Brain microvascular endothelial cell (primary cell): ENCODE results near the gene TMPRSS11F.

Experiments used
- DNase-seq: peaks from one replicate; pipeline ENCODE4 v3.0.0-alpha.2; 2020
- H3K27ac ChIP-seq: fragments of 250-450 bp; sonication (Bioruptor Pico); 2 replicates; pipeline ENCODE4 v1.5.1; 2020; ENCODE audit warnings: mild to moderate bottlenecking, moderate library complexity
- H3K27me3 ChIP-seq: fragments of 250-450 bp; sonication (Bioruptor Pico); replicated peaks from 2 replicates; pipeline ENCODE4 v1.5.1; 2020; ENCODE audit warnings: mild to moderate bottlenecking
- H3K36me3 ChIP-seq: fragments of 250-450 bp; sonication (Bioruptor Pico); replicated peaks from 2 replicates; pipeline ENCODE4 v1.5.1; 2020; ENCODE audit warnings: mild to moderate bottlenecking
- H3K4me3 ChIP-seq: 2 replicates; pipeline ENCODE4 v1.5.1; 2011; ENCODE audit warnings: low read depth, mild to moderate bottlenecking, control low read depth, low read length, moderate library complexity
- in situ Hi-C: cut with HindIII; loops from 2 replicates; pipeline ENCODE4 v1.10.0; 2017; ENCODE audit warnings: low sequenced_read_pairs, low pct_ligation_motif_present
- TF ChIP-seq, protein P1 (sequence below): IDR thresholded peaks from 2 replicates; pipeline ENCODE4 v1.5.1; 2011; ENCODE audit warnings: low read depth, mild to moderate bottlenecking, moderate library complexity, low read length, control low read depth, inconsistent platforms; ENCODE audit errors: missing control alignments

TMPRSS11F gene

GRCh38 chr4:68110441-68110840, 19.2 kb downstream of the TMPRSS11F start:
- no peak overlapping the region for H3K4me3 ChIP-seq
- H3K27me3 ChIP-seq = no peaks in the 10 kb centered on the region
- no peaks in the 10 kb centered on the region for H3K36me3 ChIP-seq
- TF ChIP-seq, protein P1, sequence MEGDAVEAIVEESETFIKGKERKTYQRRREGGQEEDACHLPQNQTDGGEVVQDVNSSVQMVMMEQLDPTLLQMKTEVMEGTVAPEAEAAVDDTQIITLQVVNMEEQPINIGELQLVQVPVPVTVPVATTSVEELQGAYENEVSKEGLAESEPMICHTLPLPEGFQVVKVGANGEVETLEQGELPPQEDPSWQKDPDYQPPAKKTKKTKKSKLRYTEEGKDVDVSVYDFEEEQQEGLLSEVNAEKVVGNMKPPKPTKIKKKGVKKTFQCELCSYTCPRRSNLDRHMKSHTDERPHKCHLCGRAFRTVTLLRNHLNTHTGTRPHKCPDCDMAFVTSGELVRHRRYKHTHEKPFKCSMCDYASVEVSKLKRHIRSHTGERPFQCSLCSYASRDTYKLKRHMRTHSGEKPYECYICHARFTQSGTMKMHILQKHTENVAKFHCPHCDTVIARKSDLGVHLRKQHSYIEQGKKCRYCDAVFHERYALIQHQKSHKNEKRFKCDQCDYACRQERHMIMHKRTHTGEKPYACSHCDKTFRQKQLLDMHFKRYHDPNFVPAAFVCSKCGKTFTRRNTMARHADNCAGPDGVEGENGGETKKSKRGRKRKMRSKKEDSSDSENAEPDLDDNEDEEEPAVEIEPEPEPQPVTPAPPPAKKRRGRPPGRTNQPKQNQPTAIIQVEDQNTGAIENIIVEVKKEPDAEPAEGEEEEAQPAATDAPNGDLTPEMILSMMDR = no peak
- DNase-seq = no peak
- no peak overlapping the region for H3K27ac ChIP-seq
- in situ Hi-C loops = no loop called here

GRCh38 chr4:68109868-68110267, 19.8 kb downstream of the TMPRSS11F start:
- TF ChIP-seq, protein P1 = no peak
- in situ Hi-C loops = no loop called here
- H3K27me3 ChIP-seq = no peaks in the 10 kb centered on the region

GRCh38 chr4:68082758-68083157, 46.9 kb downstream of the TMPRSS11F start:
- no peak for DNase-seq
- TF ChIP-seq, protein P1 = no peak
- H3K27ac ChIP-seq = no peak overlapping the region
- H3K4me3 ChIP-seq = no peak overlapping the region
- in situ Hi-C loops = no loop called here
- no peaks in the 10 kb centered on the region for H3K36me3 ChIP-seq
- no peaks in the 10 kb centered on the region for H3K27me3 ChIP-seq

More at GRCh38 chr4:68109868-68110267, 19.8 kb downstream of the TMPRSS11F start:
- DNase-seq = no peak
- Histone ChIP-seq H3K27ac (no peak overlapping the region), H3K4me3 (no peak overlapping the region), H3K36me3 (no peaks in the 10 kb centered on the region)

DNA sequence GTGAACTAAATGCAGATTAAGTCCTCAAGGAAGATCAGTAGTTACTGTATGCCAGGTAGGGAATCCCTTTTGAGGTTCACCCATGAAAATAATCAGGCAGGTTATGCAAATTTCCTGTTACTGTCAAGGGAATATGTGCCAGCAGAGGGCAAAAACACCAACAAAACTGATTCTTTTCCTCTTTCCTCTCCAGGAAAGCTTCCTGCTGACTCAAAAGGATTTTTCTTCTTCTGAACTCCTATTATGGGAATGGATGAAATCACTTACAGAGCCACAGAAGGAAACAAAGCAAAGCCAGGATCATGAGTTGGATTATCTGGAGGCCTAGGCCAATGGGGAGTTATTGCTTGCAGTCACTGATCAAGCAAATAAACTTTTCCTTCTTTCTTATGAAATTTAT, 49.7 kb downstream of the TMPRSS11F start:
- TF ChIP-seq, protein P1 = no peak
- Histone ChIP-seq H3K27ac (no peak overlapping the region), H3K36me3 (no peaks in the 10 kb centered on the region), H3K4me3 (no peak overlapping the region), H3K27me3 (no peaks in the 10 kb centered on the region)
- DNase-seq = no peak
- in situ Hi-C loops = no loop called here

- H3K27me3 ChIP-seq = no peaks in the 10 kb centered on the region
- no peak overlapping the region for H3K27ac ChIP-seq
- in situ Hi-C loops = no loop called here
- H3K36me3 ChIP-seq = no peaks in the 10 kb centered on the region
- no peak for DNase-seq
- TF ChIP-seq, protein P1 = no peak
- H3K4me3 ChIP-seq = no peak overlapping the region
Observed at GRCh38 chr4:68077737-68078136, 51.9 kb downstream of the TMPRSS11F start.

DNA sequence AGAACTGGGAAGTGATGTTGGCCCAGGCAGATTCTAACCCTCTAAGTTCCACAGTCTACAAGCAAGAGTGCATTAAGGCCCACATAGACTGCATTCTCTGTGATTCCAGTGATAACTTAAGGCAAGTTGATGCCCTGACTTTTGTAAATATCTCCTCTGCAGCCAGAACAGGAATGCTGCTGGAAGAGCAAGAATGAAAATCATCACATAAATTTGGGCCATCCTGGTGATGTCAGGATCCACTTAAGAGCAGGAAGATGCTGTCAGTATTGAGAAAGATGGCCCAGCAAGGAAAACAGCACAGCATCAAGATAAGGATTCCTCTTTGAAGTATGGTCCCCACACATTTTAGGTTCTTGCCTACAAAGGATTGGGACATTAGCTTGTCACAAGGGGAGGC, 52.4 kb downstream of the TMPRSS11F start:
- no peak overlapping the region for H3K27ac ChIP-seq
- H3K36me3 ChIP-seq = no peaks in the 10 kb centered on the region
- no peak overlapping the region for H3K4me3 ChIP-seq
- no peaks in the 10 kb centered on the region for H3K27me3 ChIP-seq
- DNase-seq = no peak
- in situ Hi-C loops = no loop called here
- TF ChIP-seq, protein P1 = no peak
